ENCODE data around the gene BBX. TPM values are rescaled to one million over a fixed set of nuclear protein-coding genes. Genes with fewer than 3 reads are reported as not detected.
A peak's percentile ranks its signal among the peaks of the same experiment; 100 is the strongest.

BBX gene
- total RNA-seq, 1 donor, result 81.8 TPM

DNA sequence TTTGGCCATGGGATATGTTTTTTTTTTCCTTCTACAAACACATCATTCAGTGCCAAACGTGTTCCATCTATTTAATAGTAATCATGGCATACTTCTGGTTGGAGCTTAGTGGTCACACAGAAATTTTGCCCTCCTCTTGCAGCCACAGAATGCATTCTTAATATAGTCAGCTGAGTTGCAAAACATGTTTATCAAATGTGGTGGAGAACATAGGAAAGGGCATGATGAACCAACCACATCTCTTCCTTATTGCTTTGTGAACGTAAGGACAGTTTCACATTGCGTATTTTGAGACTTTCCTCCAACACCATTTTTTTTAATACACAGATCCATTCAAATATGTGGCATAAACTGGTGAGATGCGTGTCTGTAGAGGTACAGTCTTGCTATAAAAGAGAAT, 106.8 kb downstream of the BBX start:
- no peak overlapping the region for H3K4me3 ChIP-seq (ENCODE audit: low read depth, low read length)
- no peak for DNase-seq (ENCODE audit: low read depth)
- TF ChIP-seq CTCF (IDR thresholded peaks at IDR 0.05; ENCODE audit: insufficient read depth, low read length), result no peak

DNA sequence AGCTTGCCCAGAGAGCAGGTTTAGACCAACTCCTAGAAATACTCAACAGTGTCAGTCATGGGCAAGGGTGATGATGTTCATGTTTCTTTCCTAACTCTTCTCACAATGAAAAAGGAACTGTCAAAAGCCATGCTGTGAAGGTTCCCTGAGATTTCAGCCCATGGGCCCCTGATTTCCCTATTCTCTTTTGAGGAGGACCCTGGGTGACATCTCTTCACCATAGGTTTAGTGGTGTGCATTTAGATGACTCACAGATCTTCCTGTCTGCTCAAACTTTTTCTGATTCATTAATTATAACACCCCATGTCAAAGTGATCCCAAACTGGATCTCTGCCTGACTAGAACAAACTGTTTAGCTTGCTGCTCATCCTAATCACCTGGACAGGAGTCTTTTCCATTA, 108.0 kb downstream of the BBX start:
- no peak for TF ChIP-seq CTCF (IDR thresholded peaks at IDR 0.05; ENCODE audit: insufficient read depth, low read length)
- H3K4me3 ChIP-seq (ENCODE audit: low read depth, low read length), result no peak overlapping the region

DNA sequence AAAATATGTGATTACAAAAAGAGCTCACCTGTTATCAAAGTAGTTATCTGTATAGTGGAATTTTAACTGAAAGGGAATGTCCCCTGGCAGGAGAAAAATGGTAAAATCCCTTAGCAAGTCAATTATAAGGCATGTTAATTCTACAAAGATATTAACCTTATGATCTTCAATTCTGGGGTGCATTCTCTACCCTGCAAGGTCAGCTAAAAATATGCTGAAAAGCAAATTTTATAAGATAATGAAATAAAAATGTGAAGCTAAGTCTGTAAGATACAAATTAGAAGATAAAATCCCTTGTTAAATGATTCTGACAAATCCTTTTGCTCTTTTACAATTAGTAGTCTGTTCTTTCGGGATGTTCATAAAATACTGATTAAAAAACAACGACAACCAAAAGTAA, 109.8 kb downstream of the BBX start:
- no peak for DNase-seq (ENCODE audit: low read depth)
- H3K4me3 ChIP-seq (ENCODE audit: low read depth, low read length), result no peak overlapping the region
- TF ChIP-seq CTCF (IDR thresholded peaks at IDR 0.05; ENCODE audit: insufficient read depth, low read length), result no peak

More for the DNA sequence above, 108.0 kb downstream of the BBX start:
- no peak for DNase-seq (ENCODE audit: low read depth)

- peak; percentile 8 for DNase-seq (ENCODE audit: low read depth)
- no peak for TF ChIP-seq CTCF (IDR thresholded peaks at IDR 0.05; ENCODE audit: insufficient read depth, low read length)
These were observed 110.8 kb downstream of the BBX start for GRCh38 chr3:107633327-107634098.

DNA sequence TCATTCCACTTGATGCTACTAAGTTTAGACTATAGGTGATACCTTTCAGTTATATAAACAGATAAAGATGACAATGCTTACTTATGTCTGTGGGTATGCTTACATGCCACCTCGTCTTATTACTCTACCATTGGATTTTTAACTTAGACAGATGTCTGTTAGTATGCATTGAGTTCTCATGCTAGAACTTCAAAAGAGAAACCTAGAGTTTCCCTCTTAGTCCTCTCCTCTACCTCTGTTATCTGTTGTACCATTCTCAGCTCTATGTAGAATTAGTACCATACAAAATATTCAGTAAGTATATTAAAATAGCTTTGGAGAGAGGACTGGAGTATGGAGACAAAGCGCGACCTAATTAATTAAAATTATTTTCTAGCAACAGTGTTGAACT, 111.3 kb downstream of the BBX start:
- no peak for DNase-seq (ENCODE audit: low read depth)
- no peak overlapping the region for H3K4me3 ChIP-seq (ENCODE audit: low read depth, low read length)
- no peak for TF ChIP-seq CTCF (IDR thresholded peaks at IDR 0.05; ENCODE audit: insufficient read depth, low read length)

More at GRCh38 chr3:107633327-107634098, 110.8 kb downstream of the BBX start:
- no peak overlapping the region for H3K4me3 ChIP-seq (ENCODE audit: low read depth, low read length)

- DNase-seq (ENCODE audit: low read depth), result no peak
- no peak for TF ChIP-seq CTCF (IDR thresholded peaks at IDR 0.05; ENCODE audit: insufficient read depth, low read length)
- no peak overlapping the region for H3K4me3 ChIP-seq (ENCODE audit: low read depth, low read length)
These were observed 114.8 kb downstream of the BBX start for GRCh38 chr3:107637416-107638183.
